H1 (cell line): ENCODE measurements around the gene PIAS2. TPM values are rescaled to one million over a fixed set of nuclear protein-coding genes. Genes with fewer than 3 reads are reported as not detected.

ENCODE experiments used
- CHD1 ChIP-seq: IDR thresholded peaks from 2 replicates; pipeline ENCODE4 v1.6.1; 2012; ENCODE audit warnings: low read depth, low read length, improper control_type of control experiment
- CTBP2 ChIP-seq: IDR thresholded peaks from 2 replicates; pipeline ENCODE4 v1.7.0; 2011; ENCODE audit warnings: borderline replicate concordance, mild to moderate bottlenecking, moderate library complexity, mixed read lengths, low read length; ENCODE audit not compliant: insufficient read depth, insufficient read length
- EGR1 ChIP-seq: IDR thresholded peaks from 2 replicates; pipeline ENCODE4 v1.6.1; 2011; ENCODE audit warnings: low read depth, low read length, borderline replicate concordance
- KDM1A ChIP-seq: fragments of 200-600, 300-600 bp; sonication (generic); IDR thresholded peaks from 2 replicates; pipeline ENCODE4 v1.7.1; 2016; ENCODE audit warnings: mild to moderate bottlenecking, low read length, borderline replicate concordance
- TCF12 ChIP-seq: IDR thresholded peaks from 2 replicates; pipeline ENCODE4 v1.6.1; 2011; ENCODE audit warnings: low read depth, mild to moderate bottlenecking, low read length
- polyA plus RNA-seq, 7 experiments: library from polyadenylated mRNA; depleted of rRNA in 3 of 7; stranded (reverse) in 5 of 7; unstranded in 2 of 7; fragments of >200 nt in 5 of 7; fragments of 200-250 nt in 2 of 7; gene quantifications; 1 replicate in 5 of 7; 2 replicates in 1 of 7; 4 replicates in 1 of 7; pipeline versions ENCODE4 v1.2.1 to v1.2.3, GENCODE V29; 2011 to 2013; ENCODE audit warnings: missing spikeins in 2 of 7, mixed read lengths in 2 of 7
- total RNA-seq: library from RNA; stranded (reverse); fragmentation: NEBNext Ultra II Directional; extraction: Animal tissue kit (Norgen Biotek cat#: 25700); gene quantifications from 2 replicates; pipeline ENCODE4 v1.2.1, GENCODE V29; 2021
- TF ChIP-seq, protein P1 (sequence below): fragments of 300-600 bp; sonication (generic); IDR thresholded peaks from 2 replicates; pipeline ENCODE4 v1.7.1; 2012; ENCODE audit warnings: low read length, moderate library complexity, mild to moderate bottlenecking, inconsistent platforms; ENCODE audit not compliant: insufficient replicate concordance

Gene PIAS2
- total and polyA plus RNA-seq, 2 of the 8 experiments (the other 6 are each of a cell fraction or from before 2014, with no cell fraction given), result 20.1 to 53.9 TPM

DNA sequence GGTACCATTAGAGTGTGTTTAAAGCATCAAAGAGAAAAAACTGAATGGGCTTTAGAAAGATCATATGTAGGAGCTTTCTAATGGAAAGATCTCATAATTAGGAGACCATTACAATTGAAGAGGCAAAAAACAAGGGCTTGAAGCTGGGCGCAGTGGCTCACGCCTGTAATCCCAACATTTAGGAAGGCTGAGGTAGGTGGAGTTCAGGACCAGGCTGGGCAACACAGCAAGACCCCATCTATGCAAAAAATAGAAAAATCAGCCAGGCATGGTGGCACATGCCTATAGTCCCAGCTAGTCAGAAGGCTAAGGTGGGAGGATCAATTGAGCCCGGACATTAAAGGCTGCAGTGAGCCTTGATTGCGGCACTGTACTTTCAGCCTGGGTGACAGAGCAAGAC, 59.0 kb downstream of the PIAS2 start (continued):
- TF ChIP-seq, protein P1, sequence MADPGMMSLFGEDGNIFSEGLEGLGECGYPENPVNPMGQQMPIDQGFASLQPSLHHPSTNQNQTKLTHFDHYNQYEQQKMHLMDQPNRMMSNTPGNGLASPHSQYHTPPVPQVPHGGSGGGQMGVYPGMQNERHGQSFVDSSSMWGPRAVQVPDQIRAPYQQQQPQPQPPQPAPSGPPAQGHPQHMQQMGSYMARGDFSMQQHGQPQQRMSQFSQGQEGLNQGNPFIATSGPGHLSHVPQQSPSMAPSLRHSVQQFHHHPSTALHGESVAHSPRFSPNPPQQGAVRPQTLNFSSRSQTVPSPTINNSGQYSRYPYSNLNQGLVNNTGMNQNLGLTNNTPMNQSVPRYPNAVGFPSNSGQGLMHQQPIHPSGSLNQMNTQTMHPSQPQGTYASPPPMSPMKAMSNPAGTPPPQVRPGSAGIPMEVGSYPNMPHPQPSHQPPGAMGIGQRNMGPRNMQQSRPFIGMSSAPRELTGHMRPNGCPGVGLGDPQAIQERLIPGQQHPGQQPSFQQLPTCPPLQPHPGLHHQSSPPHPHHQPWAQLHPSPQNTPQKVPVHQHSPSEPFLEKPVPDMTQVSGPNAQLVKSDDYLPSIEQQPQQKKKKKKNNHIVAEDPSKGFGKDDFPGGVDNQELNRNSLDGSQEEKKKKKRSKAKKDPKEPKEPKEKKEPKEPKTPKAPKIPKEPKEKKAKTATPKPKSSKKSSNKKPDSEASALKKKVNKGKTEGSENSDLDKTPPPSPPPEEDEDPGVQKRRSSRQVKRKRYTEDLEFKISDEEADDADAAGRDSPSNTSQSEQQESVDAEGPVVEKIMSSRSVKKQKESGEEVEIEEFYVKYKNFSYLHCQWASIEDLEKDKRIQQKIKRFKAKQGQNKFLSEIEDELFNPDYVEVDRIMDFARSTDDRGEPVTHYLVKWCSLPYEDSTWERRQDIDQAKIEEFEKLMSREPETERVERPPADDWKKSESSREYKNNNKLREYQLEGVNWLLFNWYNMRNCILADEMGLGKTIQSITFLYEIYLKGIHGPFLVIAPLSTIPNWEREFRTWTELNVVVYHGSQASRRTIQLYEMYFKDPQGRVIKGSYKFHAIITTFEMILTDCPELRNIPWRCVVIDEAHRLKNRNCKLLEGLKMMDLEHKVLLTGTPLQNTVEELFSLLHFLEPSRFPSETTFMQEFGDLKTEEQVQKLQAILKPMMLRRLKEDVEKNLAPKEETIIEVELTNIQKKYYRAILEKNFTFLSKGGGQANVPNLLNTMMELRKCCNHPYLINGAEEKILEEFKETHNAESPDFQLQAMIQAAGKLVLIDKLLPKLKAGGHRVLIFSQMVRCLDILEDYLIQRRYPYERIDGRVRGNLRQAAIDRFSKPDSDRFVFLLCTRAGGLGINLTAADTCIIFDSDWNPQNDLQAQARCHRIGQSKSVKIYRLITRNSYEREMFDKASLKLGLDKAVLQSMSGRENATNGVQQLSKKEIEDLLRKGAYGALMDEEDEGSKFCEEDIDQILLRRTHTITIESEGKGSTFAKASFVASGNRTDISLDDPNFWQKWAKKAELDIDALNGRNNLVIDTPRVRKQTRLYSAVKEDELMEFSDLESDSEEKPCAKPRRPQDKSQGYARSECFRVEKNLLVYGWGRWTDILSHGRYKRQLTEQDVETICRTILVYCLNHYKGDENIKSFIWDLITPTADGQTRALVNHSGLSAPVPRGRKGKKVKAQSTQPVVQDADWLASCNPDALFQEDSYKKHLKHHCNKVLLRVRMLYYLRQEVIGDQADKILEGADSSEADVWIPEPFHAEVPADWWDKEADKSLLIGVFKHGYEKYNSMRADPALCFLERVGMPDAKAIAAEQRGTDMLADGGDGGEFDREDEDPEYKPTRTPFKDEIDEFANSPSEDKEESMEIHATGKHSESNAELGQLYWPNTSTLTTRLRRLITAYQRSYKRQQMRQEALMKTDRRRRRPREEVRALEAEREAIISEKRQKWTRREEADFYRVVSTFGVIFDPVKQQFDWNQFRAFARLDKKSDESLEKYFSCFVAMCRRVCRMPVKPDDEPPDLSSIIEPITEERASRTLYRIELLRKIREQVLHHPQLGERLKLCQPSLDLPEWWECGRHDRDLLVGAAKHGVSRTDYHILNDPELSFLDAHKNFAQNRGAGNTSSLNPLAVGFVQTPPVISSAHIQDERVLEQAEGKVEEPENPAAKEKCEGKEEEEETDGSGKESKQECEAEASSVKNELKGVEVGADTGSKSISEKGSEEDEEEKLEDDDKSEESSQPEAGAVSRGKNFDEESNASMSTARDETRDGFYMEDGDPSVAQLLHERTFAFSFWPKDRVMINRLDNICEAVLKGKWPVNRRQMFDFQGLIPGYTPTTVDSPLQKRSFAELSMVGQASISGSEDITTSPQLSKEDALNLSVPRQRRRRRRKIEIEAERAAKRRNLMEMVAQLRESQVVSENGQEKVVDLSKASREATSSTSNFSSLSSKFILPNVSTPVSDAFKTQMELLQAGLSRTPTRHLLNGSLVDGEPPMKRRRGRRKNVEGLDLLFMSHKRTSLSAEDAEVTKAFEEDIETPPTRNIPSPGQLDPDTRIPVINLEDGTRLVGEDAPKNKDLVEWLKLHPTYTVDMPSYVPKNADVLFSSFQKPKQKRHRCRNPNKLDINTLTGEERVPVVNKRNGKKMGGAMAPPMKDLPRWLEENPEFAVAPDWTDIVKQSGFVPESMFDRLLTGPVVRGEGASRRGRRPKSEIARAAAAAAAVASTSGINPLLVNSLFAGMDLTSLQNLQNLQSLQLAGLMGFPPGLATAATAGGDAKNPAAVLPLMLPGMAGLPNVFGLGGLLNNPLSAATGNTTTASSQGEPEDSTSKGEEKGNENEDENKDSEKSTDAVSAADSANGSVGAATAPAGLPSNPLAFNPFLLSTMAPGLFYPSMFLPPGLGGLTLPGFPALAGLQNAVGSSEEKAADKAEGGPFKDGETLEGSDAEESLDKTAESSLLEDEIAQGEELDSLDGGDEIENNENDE, result no peak
- TF ChIP-seq CTBP2, result no peak
- no peak for TF ChIP-seq EGR1
- TF ChIP-seq CHD1, result no peak
- TF ChIP-seq KDM1A, result no peak
- no peak for TF ChIP-seq TCF12
- TF ChIP-seq, all 59 proteins: peak for 0
